GM20000 (cell line): ENCODE results near the gene FXR1.
A peak's percentile ranks its signal among the peaks of the same experiment; 100 is the strongest.

Source experiments
- DNase-seq: peaks from one replicate; pipeline ENCODE4 v3.0.0; 2012; ENCODE audit warnings: low spot score
- CTCF ChIP-seq: IDR thresholded peaks from 2 replicates; pipeline ENCODE4 v1.5.1; 2012; ENCODE audit warnings: mild to moderate bottlenecking, control low read depth; ENCODE audit errors: extremely low read depth, missing control alignments

FXR1 gene

DNA sequence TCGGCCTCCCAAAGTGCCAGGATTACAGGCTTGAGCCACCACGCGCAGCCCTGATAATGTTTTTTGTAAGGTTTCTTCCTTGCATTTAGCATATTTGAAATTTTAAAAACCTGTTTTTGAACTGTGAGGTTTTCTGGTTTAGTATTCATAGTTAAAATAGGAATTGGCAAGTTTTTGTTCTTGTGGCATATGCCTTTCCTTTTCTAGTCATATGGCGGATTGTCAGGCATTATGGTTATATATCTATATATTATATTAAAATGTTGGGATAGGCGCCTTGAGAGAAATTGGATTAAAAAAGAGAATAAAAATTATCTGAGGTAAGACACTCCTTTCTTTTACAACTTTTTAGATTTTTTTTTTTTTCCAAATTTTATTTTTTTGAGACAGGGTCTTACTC lies 28.4 kb downstream of the FXR1 start:
- no peak for TF ChIP-seq CTCF
- DNase-seq, result no peak

DNA sequence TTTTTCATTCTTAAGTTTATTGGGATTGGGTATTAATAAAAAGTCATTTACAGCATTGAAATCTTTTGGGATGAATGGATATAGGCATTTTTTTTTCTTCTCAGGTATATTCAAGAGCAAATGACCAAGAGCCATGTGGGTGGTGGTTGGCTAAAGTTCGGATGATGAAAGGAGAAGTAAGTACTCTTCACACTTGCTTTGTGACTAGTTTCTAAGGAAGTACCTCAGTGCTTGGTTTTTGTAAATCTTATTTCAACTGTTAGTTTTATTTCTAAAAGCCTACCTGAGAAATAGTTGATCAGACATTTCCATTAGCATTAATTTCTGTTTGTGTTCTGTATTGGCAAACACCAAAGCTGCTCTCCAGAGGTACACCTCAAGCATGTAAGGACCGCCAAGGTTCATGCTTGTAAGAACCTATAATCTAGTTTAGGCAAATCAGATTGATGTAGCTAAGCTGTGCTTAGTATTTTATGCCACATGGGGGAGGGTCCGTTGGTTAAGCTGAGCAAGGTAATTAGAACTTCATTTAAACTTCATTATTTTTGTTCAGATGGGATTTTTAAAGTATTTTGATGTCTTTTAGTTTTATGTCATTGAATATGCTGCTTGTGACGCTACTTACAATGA lies 35.4 kb downstream of the FXR1 start:
- DNase-seq, result peak; percentile 16
- TF ChIP-seq CTCF, result no peak

DNA sequence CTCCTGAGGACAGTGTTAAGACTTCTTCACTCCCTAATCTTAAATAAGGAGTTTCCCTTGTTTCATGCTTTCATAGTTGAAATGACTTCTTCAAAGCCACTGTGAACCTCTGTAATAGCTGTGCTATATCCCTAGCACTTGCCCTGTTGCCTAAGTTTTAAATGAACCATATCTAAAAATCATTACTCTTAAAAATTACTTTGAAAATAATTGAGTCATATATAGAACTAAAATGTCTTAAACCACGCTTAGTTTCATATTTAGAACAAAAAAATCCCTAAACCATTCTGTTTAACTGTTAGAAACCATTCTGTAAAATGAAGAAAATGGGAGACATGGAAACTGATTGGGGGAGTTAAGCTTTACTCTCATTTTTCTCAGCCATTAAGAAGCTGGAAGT lies 47.2 kb downstream of the FXR1 start:
- DNase-seq, result no peak
- TF ChIP-seq CTCF, result no peak

DNA sequence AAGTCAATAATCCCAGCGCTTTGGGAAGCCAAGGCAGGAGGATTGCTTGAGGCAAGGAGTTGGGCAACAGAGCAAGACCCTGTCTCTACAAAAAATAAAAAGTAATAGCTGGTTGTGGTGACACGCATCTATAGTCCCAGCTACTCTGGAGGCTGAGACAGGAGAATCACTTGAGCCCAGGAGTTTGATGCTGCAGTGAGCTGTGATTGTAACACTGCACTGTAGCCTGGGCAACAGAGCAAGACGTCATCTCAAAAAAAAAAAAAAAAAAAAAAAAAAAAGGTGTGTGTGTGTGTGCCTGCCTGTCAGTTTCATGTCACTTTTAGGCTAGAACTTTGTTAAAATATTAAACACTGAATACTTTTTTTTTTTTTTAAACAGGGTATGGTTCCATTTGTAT lies 48.6 kb downstream of the FXR1 start:
- no peak for TF ChIP-seq CTCF
- no peak for DNase-seq

DNA sequence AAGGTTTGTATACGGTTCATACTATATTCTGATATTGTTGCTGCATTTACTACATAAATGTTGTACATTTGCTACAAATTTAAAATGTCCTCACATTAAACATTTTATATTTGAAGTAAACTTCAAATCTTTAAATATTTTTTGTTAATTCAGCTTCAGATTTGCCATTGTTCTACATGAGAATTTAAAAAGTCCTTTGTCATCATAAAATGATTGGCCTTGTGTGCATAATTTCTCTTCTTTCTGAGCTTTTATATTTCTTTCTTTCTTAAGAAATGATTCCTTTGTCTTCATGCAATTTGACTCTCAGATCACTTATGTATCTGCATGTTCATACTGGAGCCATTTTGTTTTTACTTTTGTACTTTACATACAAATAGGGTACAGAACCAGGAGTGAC lies 49.1 kb downstream of the FXR1 start:
- DNase-seq, result no peak
- no peak for TF ChIP-seq CTCF

DNA sequence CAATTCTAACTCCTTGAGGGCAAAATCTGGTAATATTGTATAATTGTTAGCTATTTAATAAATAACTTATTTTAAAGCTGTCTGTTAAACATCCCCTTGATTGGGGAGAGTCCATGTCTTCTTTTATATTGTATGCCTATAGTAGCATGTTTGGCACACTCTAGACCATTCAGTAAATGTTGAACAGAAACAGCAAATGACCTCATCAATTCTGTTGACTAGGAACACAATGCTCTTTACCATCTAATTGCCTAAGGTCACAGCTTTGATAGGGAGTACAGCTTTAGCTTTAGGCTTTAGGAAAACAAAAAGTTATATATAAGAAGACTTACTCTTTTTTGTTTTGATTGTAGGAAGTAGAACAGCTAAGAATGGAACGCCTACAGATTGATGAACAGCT lies 50.1 kb downstream of the FXR1 start:
- DNase-seq, result no peak
- TF ChIP-seq CTCF, result no peak

DNA sequence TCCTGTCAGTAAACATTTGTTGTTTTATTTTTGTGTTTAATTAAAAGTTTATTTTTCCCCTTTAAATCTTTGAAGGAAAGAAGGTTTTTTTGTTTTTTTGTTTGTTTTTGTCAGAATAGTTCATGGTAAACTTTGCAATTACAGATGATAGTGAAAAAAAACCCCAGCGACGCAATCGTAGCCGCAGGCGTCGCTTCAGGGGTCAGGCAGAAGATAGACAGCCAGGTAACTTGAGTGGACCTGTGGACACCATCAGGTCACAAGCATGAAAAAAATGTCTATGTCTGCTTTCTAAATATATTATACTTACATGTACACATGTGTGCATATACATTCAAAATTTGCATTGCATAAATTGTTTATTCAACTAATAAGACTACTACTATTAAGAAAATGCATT lies 58.5 kb downstream of the FXR1 start:
- TF ChIP-seq CTCF, result no peak
- no peak for DNase-seq
